Activated T-helper 1 cell treated with anti-CD3 and anti-CD28 coated beads, Interleukin-12 subunit alpha, Interleukin-12 subunit beta, Interleukin-2, Interleukin-4 antibody, amounts not matched to agents 30 ng/mL and 10 ng/mL and 1 ng/mL, durations not matched to agents 14 hours and 24 hours and 36 hours (primary cell): ENCODE results near the gene MAIP1. TPM values are rescaled to one million over a fixed set of nuclear protein-coding genes. Genes with fewer than 3 reads are reported as not detected.

Source experiments
- DNase-seq: peaks from one replicate; pipeline ENCODE4 v3.0.0; 2021; ENCODE audit warnings: low spot score
- H3K27ac Mint-ChIP-seq: one replicate; pipeline ENCODE4 v1.8.0; 2021; ENCODE audit warnings: mild to moderate bottlenecking, mixed read lengths
- H3K27me3 Mint-ChIP-seq: one replicate; pipeline ENCODE4 v1.8.0; 2022; ENCODE audit warnings: mild to moderate bottlenecking, moderate library complexity, mixed read lengths; ENCODE audit not compliant: insufficient read depth
- H3K36me3 Mint-ChIP-seq: one replicate; pipeline ENCODE4 v1.8.0; 2021; ENCODE audit warnings: low read depth, mixed read lengths
- H3K4me1 Mint-ChIP-seq: one replicate; pipeline ENCODE4 v1.8.0; 2021; ENCODE audit warnings: low read depth, mixed read lengths
- H3K4me3 Mint-ChIP-seq: one replicate; pipeline ENCODE4 v1.8.0; 2021; ENCODE audit warnings: mild to moderate bottlenecking, moderate library complexity, mixed read lengths
- H3K9me3 Mint-ChIP-seq: one replicate; pipeline ENCODE4 v1.8.0; 2021; ENCODE audit warnings: mixed read lengths
- intact Hi-C: fragments of 100-400 bp; cut with micrococcal nuclease; formaldehyde crosslinking; loops from one replicate; pipeline ENCODE4 v1.15.1; 2024
- total RNA-seq: library from RNA; stranded (reverse); gene quantifications from 2 replicates; pipeline ENCODE4 v1.2.3, GENCODE V29; 2022

Gene MAIP1
- total RNA-seq, 1 donor from 2014 or later: 24.7 TPM

GRCh38 chr2:199958014-199958413 lies 2.6 kb downstream of the MAIP1 start:
- DNase-seq: no peak
- Mint-ChIP-seq H3K9me3 (no peaks in the 10 kb centered on the region), H3K36me3 (peaks cover 35% of the 10 kb centered on the region), H3K4me1 (peaks cover 52% of the 10 kb centered on the region), H3K27me3 (no peaks in the 10 kb centered on the region), H3K4me3 (peak overlapping the region; percentile 72), H3K27ac (no peak overlapping the region)
- intact Hi-C loops: loop anchor here (5.0 kb wide), 4 partner anchors 106 to 904 kb away; partner anchors contain the start of genes BZW1, CLK1 and FTCDNL1

- no peak for DNase-seq
- no peak overlapping the region for H3K27ac Mint-ChIP-seq
- peaks cover 30% of the 10 kb centered on the region for H3K4me1 Mint-ChIP-seq
- intact Hi-C loops: no loop called here
- no peaks in the 10 kb centered on the region for H3K9me3 Mint-ChIP-seq
- no peak overlapping the region for H3K4me3 Mint-ChIP-seq
- H3K27me3 Mint-ChIP-seq: no peaks in the 10 kb centered on the region
- H3K36me3 Mint-ChIP-seq: peaks cover 43% of the 10 kb centered on the region
These were observed 6.8 kb downstream of the MAIP1 start for GRCh38 chr2:199962203-199962602.

GRCh38 chr2:199966405-199966804 lies 11.0 kb downstream of the MAIP1 start:
- Mint-ChIP-seq H3K27me3 (no peaks in the 10 kb centered on the region), H3K4me3 (no peak overlapping the region), H3K9me3 (no peaks in the 10 kb centered on the region), H3K4me1 (peaks cover 13% of the 10 kb centered on the region), H3K27ac (no peak overlapping the region), H3K36me3 (peaks cover 40% of the 10 kb centered on the region)
- intact Hi-C loops: no loop called here
- DNase-seq: no peak

GRCh38 chr2:199966976-199967375 lies 11.6 kb downstream of the MAIP1 start:
- H3K27ac Mint-ChIP-seq: no peak overlapping the region
- H3K4me1 Mint-ChIP-seq: peaks cover 8% of the 10 kb centered on the region
- H3K9me3 Mint-ChIP-seq: no peaks in the 10 kb centered on the region
- peaks cover 36% of the 10 kb centered on the region for H3K36me3 Mint-ChIP-seq
- intact Hi-C loops: no loop called here
- no peak for DNase-seq
- H3K4me3 Mint-ChIP-seq: no peak overlapping the region
- H3K27me3 Mint-ChIP-seq: no peaks in the 10 kb centered on the region

DNA sequence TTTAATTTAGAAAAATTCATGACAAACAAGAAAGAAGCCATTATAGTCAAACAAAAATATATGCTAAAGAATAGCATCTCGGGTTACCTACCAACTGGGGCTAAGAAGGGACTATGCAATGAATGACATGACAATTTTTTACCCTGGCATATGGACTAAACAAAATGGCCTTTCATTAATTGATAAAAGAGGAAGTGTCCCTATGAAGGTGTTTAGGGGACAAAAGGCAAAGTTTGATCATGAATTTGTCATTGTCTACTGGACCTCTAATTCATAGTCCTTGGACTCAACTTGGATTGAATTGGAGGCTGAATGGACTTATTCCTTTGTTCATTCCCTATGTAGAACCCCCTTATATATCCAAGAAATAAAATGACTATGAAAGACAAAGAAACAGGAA lies 12.7 kb downstream of the MAIP1 start:
- H3K4me1 Mint-ChIP-seq: no peaks in the 10 kb centered on the region
- H3K4me3 Mint-ChIP-seq: no peak overlapping the region
- no peak for DNase-seq
- intact Hi-C loops: no loop called here
- peaks cover 29% of the 10 kb centered on the region for H3K36me3 Mint-ChIP-seq
- H3K27ac Mint-ChIP-seq: no peak overlapping the region
- no peaks in the 10 kb centered on the region for H3K27me3 Mint-ChIP-seq
- H3K9me3 Mint-ChIP-seq: no peaks in the 10 kb centered on the region

DNA sequence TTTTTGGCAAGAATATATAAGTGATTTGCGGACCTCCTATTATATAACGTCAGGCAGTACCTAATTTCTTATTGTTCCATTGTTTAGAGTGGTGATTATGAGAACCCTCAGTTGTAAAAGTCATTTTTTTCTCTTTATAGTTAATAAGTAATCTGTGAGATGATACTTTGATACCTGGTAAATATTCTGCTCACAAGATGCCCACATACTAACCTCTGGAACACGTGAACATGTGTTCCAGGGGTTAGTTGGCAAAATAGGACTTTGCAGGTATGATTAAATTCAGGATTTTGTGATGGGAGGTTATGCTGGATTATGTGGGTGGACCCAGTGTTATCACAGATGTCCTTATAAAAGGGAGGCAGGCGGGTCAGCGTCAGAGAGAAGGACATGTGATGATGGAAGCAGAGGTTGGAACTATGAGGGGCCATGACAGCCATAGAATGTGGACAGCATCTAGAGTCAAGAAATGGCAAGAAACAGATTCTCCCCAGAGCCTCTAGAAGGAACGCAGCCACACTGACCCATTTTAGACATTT lies 16.8 kb downstream of the MAIP1 start:
- peaks cover 1% of the 10 kb centered on the region for H3K4me1 Mint-ChIP-seq
- H3K4me3 Mint-ChIP-seq: no peak overlapping the region
- H3K27me3 Mint-ChIP-seq: no peaks in the 10 kb centered on the region
- peaks cover 18% of the 10 kb centered on the region for H3K36me3 Mint-ChIP-seq
- DNase-seq: no peak
- intact Hi-C loops: no loop called here
- no peaks in the 10 kb centered on the region for H3K9me3 Mint-ChIP-seq
- no peak overlapping the region for H3K27ac Mint-ChIP-seq

GRCh38 chr2:199973703-199974102 lies 18.3 kb downstream of the MAIP1 start:
- no peak overlapping the region for H3K27ac Mint-ChIP-seq
- no peaks in the 10 kb centered on the region for H3K9me3 Mint-ChIP-seq
- peaks cover 8% of the 10 kb centered on the region for H3K36me3 Mint-ChIP-seq
- DNase-seq: no peak
- H3K4me3 Mint-ChIP-seq: no peak overlapping the region
- H3K4me1 Mint-ChIP-seq: peaks cover 17% of the 10 kb centered on the region
- no peaks in the 10 kb centered on the region for H3K27me3 Mint-ChIP-seq
- intact Hi-C loops: no loop called here

DNA sequence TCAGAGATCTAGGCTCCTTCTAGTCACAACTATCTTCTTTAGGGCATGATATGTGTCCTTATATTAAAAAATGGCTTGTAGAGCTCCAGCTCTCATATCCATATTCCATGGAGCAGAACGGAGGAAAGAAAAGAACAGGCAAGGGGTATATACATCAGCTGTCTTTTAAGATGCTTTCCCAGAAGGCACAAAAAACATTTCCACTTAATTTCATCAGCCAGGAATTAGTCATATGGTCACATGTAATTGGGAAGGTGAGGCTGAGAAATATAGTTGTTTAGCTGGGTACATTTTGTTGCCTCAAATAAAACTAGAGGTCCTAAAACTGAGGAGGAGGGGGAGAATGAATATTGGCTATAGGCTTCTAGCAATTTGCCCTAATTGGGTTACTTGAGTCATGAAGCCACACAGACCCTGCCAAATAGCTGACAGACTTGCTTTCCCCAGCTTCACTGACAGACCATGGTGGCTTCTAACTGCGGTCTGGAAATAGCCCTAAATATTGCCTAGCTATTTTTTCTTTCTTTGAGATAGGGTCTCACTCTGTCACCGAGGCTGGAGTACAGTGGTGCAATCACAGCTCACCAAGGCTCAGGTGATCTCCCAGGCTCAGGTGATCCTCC lies 20.0 kb downstream of the MAIP1 start:
- peaks cover 6% of the 10 kb centered on the region for H3K36me3 Mint-ChIP-seq
- no peaks in the 10 kb centered on the region for H3K9me3 Mint-ChIP-seq
- H3K27me3 Mint-ChIP-seq: no peaks in the 10 kb centered on the region
- H3K4me3 Mint-ChIP-seq: no peak overlapping the region
- intact Hi-C loops: loop anchor here (5.0 kb wide), 3 partner anchors 332 to 837 kb away; partner anchors contain the start of genes BZW1 and SPATS2L
- H3K27ac Mint-ChIP-seq: no peak overlapping the region
- DNase-seq: no peak
- peaks cover 28% of the 10 kb centered on the region for H3K4me1 Mint-ChIP-seq

GRCh38 chr2:199977984-199978415 lies 22.6 kb downstream of the MAIP1 start:
- H3K36me3 Mint-ChIP-seq: peaks cover 6% of the 10 kb centered on the region
- intact Hi-C loops: loop anchor here (1.0 to 5.0 kb wide), 7 partner anchors 23 to 834 kb away; partner anchors contain the start of genes BZW1, KCTD18, MAIP1 and SGO2
- no peaks in the 10 kb centered on the region for H3K9me3 Mint-ChIP-seq
- H3K4me3 Mint-ChIP-seq: no peak overlapping the region
- no peaks in the 10 kb centered on the region for H3K27me3 Mint-ChIP-seq
- no peak for DNase-seq
- peak overlapping the region; percentile 26 for H3K27ac Mint-ChIP-seq
- peaks cover 28% of the 10 kb centered on the region for H3K4me1 Mint-ChIP-seq

GRCh38 chr2:199979398-199979797 lies 24.0 kb downstream of the MAIP1 start:
- H3K27ac Mint-ChIP-seq: no peak overlapping the region
- intact Hi-C loops: loop anchor here (2.0 to 5.0 kb wide), 5 partner anchors 25 to 833 kb away; partner anchors contain the start of genes BZW1, MAIP1, SGO2 and SPATS2L
- DNase-seq: no peak
- H3K4me1 Mint-ChIP-seq: peaks cover 28% of the 10 kb centered on the region
- no peaks in the 10 kb centered on the region for H3K9me3 Mint-ChIP-seq
- H3K36me3 Mint-ChIP-seq: peaks cover 7% of the 10 kb centered on the region
- no peak overlapping the region for H3K4me3 Mint-ChIP-seq
- no peaks in the 10 kb centered on the region for H3K27me3 Mint-ChIP-seq

- Mint-ChIP-seq H3K9me3 (no peaks in the 10 kb centered on the region), H3K4me3 (no peak overlapping the region), H3K27me3 (no peaks in the 10 kb centered on the region), H3K36me3 (peaks cover 7% of the 10 kb centered on the region), H3K27ac (no peak overlapping the region), H3K4me1 (peaks cover 28% of the 10 kb centered on the region)
- intact Hi-C loops: loop anchor here (1.0 to 5.0 kb wide), 9 partner anchors 25 to 832 kb away; partner anchors contain the start of genes BZW1, MAIP1, SGO2 and SPATS2L
- peak; percentile 62 for DNase-seq
These were observed 24.6 kb downstream of the MAIP1 start for GRCh38 chr2:199979832-199980628.

DNA sequence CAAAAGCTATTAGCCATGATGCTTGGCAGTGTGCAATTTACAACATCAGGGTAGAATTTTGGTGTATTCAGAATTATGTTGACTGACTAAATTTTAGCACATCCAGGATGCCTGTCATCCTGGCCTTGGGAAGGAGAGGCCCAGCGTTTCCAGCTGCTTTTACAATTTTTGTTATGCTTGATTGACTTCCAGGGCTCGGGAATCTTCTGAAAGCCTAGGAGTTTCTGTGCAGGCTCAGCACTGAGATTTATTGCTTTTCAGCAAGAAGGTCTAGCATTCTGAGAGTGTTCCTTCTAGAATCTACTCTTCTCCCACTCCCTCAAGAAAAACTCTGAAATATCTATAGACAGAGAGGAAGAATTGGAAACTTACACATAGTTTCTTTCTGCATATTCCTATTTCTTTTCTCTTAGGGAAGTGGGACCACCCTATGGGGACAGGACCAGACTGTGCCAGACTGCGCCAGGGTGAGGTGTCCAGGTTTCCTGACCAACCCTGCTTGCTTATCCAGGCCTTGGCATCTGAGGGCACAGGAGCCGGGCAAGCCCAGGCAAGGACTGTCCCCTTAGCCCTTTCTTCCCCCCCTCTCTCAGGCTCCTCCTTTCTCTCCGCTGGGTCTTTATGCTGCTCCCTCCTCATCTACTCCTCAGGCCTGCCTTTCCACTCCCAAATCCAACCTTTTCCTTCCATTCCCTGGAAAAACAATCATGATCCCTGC lies 26.9 kb downstream of the MAIP1 start:
- Mint-ChIP-seq H3K27me3 (no peaks in the 10 kb centered on the region), H3K36me3 (peaks cover 2% of the 10 kb centered on the region), H3K4me3 (no peak overlapping the region), H3K27ac (no peak overlapping the region), H3K9me3 (no peaks in the 10 kb centered on the region), H3K4me1 (peaks cover 31% of the 10 kb centered on the region)
- DNase-seq: no peak
- intact Hi-C loops: no loop called here
